NCI-H187 treated with DMSO at 0.1 percent for 48 hours (cell line): ENCODE results near the gene RAB9B.

Experiments
- DNase-seq: peaks from one replicate; lab custom pipeline; 2025; lab: John Stamatoyannopoulos, UW

Gene RAB9B

GRCh38 chrX:103811858-103812257, 20.2 kb downstream of the RAB9B start:
- DNase-seq: no peak

GRCh38 chrX:103806862-103807474, 25.1 kb downstream of the RAB9B start:
- no peak for DNase-seq

DNA sequence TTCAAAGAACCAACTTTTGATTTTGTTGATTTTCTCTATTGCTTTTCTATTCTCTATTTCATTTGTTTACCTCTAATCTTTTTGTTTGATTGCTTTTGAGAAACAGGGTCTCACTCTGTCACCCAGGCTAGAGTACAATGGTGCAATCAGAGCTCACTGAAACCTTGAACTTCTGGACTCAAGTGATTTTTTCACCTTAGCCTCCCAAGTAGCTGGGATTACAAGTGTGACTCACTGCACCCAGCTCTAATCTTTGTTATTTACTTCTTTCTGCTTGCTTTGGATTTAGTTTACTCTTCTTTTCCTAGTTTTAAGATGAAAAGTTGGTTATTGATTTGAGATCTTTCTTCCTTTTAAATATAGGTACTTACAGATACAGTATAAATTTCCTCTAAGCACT, 26.2 kb downstream of the RAB9B start:
- no peak for DNase-seq

DNA sequence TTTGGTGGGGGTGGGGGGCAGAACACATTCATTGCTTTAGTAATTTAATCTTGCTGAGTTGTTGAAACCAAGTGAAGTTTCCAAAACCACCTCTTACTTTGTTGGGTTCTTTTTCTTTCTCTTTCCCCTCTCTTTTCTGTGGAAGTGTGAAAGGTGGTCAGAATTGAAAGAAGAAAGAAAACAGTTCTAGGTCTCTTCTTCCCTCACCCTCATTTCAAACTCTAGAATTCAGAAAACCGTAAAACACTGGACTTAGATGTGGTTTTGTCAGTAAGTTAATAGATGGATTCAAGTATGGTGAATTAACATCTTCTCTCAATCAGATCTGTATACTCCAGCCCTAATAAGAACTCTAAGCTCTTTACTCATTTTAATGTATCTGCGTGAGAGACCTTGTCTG, 31.7 kb downstream of the RAB9B start:
- no peak for DNase-seq

DNA sequence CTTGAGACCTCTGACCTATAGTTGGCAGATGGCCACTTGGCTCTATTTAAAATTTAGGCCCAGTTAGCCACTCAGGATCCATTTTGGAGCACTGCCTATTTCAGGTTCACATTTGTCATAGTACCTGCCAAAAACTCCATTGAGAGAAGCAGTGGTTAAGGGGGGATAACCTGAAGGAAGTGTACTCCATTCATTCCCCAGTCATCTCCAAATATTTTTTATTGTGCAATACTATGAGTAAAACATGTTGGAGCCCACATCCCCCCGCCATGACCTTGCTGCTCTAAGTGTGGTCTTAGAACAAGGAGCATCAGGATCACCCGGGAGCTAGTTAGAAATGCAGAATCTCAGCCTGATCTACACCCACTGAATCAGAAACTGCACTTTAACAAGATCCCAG, 34.4 kb downstream of the RAB9B start:
- no peak for DNase-seq

GRCh38 chrX:103794119-103794518, 37.9 kb downstream of the RAB9B start:
- DNase-seq: no peak

GRCh38 chrX:103793545-103793940, 38.5 kb downstream of the RAB9B start:
- DNase-seq: no peak

DNA sequence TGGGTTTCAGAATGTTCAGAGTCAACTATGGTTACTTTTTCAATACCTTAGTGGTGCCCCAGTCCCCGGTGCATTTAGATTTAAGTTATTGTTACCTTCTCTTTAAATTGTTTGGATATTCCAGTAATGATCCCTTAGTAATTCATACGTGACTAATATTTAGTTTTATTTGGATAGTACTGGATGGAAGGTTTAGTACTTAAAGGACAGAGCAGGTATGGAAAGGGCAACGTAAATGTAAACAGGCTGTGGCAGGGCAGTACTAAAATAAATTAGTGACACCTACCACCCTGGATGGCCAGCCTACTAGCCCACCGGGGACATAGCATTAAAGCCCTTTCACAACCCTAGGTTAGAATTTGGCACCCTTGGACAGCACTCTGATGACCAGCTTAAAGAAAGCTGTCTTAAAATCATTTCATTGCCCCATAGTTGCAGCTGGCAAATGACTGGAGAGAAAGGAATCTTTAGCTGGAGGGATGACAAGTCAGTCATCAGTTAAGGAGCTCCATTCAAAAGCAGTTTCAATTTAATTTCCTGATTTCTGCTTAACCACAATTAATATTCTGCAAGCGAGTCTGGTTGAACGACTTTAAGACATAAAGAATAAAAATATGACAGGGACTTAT, 39.0 kb downstream of the RAB9B start:
- no peak for DNase-seq

DNA sequence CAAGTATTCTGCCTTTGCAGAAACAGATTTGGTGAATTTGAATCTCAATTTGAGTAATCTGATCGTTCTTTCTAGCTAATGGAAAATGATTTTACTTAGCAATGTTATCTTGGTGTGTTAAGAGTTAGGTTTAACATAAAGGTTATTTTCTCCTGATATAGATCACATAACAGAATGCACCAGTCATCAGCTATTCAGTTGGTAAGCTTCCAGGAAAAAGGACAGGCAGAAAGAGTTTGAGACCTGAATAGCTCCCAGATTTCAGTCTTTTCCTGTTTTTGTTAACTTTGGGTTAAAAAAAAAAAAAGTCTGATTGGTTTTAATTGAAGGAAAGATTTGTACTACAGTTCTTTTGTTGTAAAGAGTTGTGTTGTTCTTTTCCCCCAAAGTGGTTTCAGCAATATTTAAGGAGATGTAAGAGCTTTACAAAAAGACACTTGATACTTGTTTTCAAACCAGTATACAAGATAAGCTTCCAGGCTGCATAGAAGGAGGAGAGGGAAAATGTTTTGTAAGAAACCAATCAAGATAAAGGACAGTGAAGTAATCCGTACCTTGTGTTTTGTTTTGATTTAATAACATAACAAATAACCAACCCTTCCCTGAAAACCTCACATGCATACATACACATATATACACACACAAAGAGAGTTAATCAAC, 40.1 kb downstream of the RAB9B start:
- DNase-seq: no peak

GRCh38 chrX:103791228-103791627, 40.8 kb downstream of the RAB9B start:
- DNase-seq: no peak

- no peak for DNase-seq
These were observed 43.1 kb downstream of the RAB9B start for GRCh38 chrX:103789004-103789403.

DNA sequence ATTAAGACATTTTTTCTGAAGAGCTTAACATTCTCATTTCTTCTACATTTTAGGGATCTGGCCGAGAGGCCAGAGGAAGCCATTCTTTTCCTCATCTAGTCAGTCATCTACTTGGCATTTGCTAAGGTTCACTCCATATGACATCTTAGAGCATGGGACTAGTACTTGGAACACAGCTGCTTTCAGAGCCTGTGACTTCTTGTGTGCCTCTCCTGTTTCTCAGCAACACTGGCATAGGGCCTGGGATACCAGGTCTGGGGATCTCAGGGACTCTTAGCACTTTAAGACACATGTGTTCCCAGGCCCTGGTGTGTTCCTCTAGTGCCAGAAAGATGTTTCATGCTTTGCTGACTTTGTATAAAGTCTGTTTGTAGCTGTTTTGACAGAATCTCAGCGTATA, 48.1 kb downstream of the RAB9B start:
- DNase-seq: no peak

DNA sequence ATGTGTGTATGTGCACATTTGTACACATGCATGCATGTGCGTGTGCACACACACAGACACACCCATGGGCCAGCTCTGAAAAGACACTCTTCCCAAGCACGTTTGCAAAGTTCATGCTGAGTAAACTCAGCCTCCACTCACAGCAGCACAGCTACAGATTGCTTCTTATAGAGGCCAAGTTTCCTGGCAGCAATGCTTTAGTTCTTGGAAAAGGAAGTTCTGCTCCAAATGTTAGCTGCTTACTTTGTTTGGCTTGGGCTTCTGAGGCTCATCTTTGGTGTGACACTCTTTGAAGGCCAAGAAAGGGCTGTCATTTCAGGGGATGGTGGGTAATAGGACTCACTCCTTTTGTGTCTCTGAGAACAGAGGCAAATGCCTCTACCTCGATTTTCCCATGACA, 48.9 kb downstream of the RAB9B start:
- DNase-seq: no peak

DNA sequence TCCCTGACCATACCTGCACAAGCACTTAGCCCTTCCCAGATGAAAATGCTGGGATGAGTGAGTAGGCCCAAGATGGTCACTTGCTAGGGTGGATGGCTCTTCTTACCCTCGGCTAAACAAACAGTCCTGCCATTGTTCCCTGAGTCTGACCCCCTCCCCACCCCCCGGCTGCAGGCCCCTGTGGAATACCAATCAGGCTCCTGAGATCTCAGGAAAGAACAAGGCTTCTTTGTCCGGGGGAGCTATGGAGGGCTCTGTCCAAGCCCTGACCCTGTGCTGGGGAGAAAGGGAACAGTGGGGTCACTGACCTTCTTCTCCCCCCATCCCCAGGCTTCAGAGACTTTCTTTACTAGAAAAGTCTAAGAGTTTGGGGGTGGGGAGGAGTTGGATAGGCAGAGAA, 49.4 kb downstream of the RAB9B start:
- DNase-seq: no peak

DNA sequence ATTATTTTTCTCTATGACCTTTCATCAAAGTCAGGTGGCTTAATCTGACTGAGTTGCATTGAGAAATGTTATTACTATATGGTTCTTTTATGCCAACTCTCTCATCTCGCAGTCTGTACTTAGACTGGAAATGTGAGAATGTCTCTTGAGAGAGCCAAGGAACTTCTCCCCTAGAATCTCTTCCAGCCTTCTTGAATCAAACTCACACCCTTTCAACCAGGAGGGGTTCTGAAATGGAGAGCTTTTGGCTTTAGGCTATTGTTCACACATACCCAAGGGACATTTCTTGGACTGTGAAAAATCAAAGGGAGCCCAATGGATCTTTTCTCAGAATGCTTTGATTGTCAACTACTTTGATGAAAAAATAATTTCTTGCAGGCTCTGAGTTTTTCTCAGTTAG, 50.4 kb downstream of the RAB9B start:
- no peak for DNase-seq

- no peak for DNase-seq
These were observed 51.0 kb downstream of the RAB9B start for GRCh38 chrX:103781062-103781402.

- no peak for DNase-seq
These were observed 51.6 kb downstream of the RAB9B start for GRCh38 chrX:103780336-103781061.

GRCh38 chrX:103779141-103779789, 52.8 kb downstream of the RAB9B start:
- no peak for DNase-seq

GRCh38 chrX:103776546-103776945, 55.5 kb downstream of the RAB9B start, which contains the start of gene PLP1:
Gene PLP1 (plus strand): TSS chrX:103776840. CDS start chrX:103776996, 156 bp downstream.
- no peak for DNase-seq

GRCh38 chrX:103774070-103774642, 57.9 kb downstream of the RAB9B start:
- DNase-seq: no peak

DNA sequence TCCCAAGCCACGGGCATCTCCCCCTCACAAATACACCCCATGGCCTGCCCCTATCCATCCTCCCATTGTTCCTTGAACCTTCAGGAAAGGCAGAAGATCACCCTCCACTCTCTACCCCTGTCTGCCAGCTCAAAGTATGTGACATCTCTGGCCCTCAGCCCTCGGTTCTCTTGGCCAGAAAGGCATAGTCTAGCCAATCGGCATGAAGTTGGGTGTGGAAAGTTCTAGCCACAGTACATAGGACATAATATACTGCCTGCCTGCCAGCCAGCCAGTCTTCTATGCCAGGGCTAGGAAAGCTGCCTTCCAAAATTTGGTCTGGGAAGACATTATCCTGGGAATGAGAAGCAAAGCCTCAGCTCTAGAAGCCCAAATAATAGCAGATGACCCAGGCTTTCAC, 58.6 kb downstream of the RAB9B start:
- no peak for DNase-seq
